Measurements from ENCODE around the gene LHFPL3.

LHFPL3 gene

DNA sequence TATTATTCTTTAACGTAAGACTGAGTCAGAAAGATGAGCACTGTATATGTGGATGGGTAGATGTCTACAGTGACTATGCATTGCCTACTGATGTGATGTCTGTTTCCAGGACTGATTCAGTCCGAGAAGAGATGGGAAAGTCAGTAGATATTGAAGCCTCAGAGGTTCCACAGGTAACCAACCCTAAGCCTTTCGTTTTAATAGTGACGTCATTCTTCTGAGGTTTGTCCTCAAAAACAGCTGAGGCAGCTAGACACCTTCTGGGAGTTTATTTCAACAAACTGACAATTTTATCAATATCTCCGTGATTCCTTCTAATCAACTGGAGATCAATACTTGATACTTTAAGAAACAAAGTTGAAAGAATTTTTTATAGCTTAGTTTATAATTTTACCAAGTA lies 171.6 kb downstream of the LHFPL3 start:
- H4K8ac ChIP-seq (ENCODE audit: low read depth, low read length) = no peak overlapping the region
- no peak overlapping the region for H3K18ac ChIP-seq (ENCODE audit: low read length)
- H2BK5ac ChIP-seq (ENCODE audit: low read depth, low read length, poor library complexity) = no peak overlapping the region
- no CpG with 5 or more reads among the region's 5 CpGs for WGBS (ENCODE audit: extremely low coverage, insufficient coverage, insufficient read length)
- H3K14ac ChIP-seq (ENCODE audit: low read length) = no peak overlapping the region
- H3K4me2 ChIP-seq (ENCODE audit: low read length) = no peak overlapping the region
- H3K4me3 ChIP-seq (ENCODE audit: low read depth, low read length) = no peak overlapping the region
- no peaks in the 10 kb centered on the region for H3K4me1 ChIP-seq (ENCODE audit: control insufficient read depth in 1 of 2, insufficient read depth in 2 of 2, low read length in 2 of 2)
- no peaks in the 10 kb centered on the region for H3K36me3 ChIP-seq (ENCODE audit: control insufficient read depth in 1 of 2, insufficient read depth in 2 of 2, low read length in 2 of 2)
- H2BK12ac ChIP-seq (ENCODE audit: low read length) = no peak overlapping the region
- no peaks in the 10 kb centered on the region for H3K27me3 ChIP-seq (ENCODE audit: insufficient read depth, low read length)
- no peak for DNase-seq
- no peak overlapping the region for H4K91ac ChIP-seq (ENCODE audit: low read depth, low read length)
- no peaks in the 10 kb centered on the region for H3K9me3 ChIP-seq (ENCODE audit: insufficient read depth, low read depth, low read length)
- no peak overlapping the region for H2BK120ac ChIP-seq (ENCODE audit: insufficient read depth, low read length, poor library complexity)
- H3K79me1 ChIP-seq (ENCODE audit: low read length) = no peaks in the 10 kb centered on the region
- H3K79me2 ChIP-seq (ENCODE audit: control insufficient read depth, insufficient read depth, low read length, poor library complexity) = no peaks in the 10 kb centered on the region
- H3K4ac ChIP-seq (ENCODE audit: low read depth, low read length) = no peak overlapping the region
- no peak overlapping the region for H3K9ac ChIP-seq (ENCODE audit: low read length)
- H3K27ac ChIP-seq (ENCODE audit: low read depth, low read length) = no peak overlapping the region
- H3K23ac ChIP-seq (ENCODE audit: low read length) = no peak overlapping the region
- H2AFZ ChIP-seq (ENCODE audit: insufficient read depth, low read length, poor library complexity) = no peak overlapping the region
- no peak overlapping the region for H4K12ac ChIP-seq (ENCODE audit: low read depth, low read length)
- H2AK5ac ChIP-seq (ENCODE audit: low read length) = no peak overlapping the region

DNA sequence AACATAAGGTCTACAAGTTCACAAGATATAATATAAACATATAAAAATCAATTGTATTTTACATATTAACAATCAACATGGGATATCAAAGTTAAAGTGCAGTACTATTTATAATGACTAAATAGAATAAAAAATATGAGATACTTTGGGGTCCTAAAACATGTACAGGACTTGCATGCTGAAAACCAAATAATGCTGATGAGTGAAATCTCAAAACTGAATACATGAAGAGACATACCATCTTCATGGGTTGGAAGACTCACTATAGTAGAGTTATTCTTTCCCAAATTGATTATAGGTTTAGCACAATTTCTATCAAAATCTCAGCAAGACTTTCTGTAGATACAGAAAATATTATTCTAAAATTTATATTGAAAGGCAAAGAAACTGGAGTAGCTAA lies 181.5 kb downstream of the LHFPL3 start:
- Histone ChIP-seq H3K79me2 (ENCODE audit: control insufficient read depth, insufficient read depth, low read length, poor library complexity) (no peaks in the 10 kb centered on the region), H4K12ac (ENCODE audit: low read depth, low read length) (no peak overlapping the region), H3K79me1 (ENCODE audit: low read length) (no peaks in the 10 kb centered on the region), H2BK12ac (ENCODE audit: low read length) (no peak overlapping the region), H3K27ac (ENCODE audit: low read depth, low read length) (no peak overlapping the region), H3K4ac (ENCODE audit: low read depth, low read length) (no peak overlapping the region), H3K36me3 (ENCODE audit: control insufficient read depth in 1 of 2, insufficient read depth in 2 of 2, low read length in 2 of 2) (no peaks in the 10 kb centered on the region), H3K14ac (ENCODE audit: low read length) (no peak overlapping the region), H3K4me2 (ENCODE audit: low read length) (no peak overlapping the region), H2AK5ac (ENCODE audit: low read length) (no peak overlapping the region), H4K91ac (ENCODE audit: low read depth, low read length) (no peak overlapping the region), H3K27me3 (ENCODE audit: insufficient read depth, low read length) (no peaks in the 10 kb centered on the region), H3K23ac (ENCODE audit: low read length) (no peak overlapping the region), H3K4me1 (ENCODE audit: control insufficient read depth in 1 of 2, insufficient read depth in 2 of 2, low read length in 2 of 2) (no peaks in the 10 kb centered on the region), H3K18ac (ENCODE audit: low read length) (no peak overlapping the region), H4K8ac (ENCODE audit: low read depth, low read length) (no peak overlapping the region), H2BK120ac (ENCODE audit: insufficient read depth, low read length, poor library complexity) (no peak overlapping the region), H3K9ac (ENCODE audit: low read length) (no peak overlapping the region), H2AFZ (ENCODE audit: insufficient read depth, low read length, poor library complexity) (no peak overlapping the region), H3K9me3 (ENCODE audit: insufficient read depth, low read depth, low read length) (no peaks in the 10 kb centered on the region), H2BK5ac (ENCODE audit: low read depth, low read length, poor library complexity) (no peak overlapping the region), H3K4me3 (ENCODE audit: low read depth, low read length) (no peak overlapping the region)
- no peak for DNase-seq

DNA sequence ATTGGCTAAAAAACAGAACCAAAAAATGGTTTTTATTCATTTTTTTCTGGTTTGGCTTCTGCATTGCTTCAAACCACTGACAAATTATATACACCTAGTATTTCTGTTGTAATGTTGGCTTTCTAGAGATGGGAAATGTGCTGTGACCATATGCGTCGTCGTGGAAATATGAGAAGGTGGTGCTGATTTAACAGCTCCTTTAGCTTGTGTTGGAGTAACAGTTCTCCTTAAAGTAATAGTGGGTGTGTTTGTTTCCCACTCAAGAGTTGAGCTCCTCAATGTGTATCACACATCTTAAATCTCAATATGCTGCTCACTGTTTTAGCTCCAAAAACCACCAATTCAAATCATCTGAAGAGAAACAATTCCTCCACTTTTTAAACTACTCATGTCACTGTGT lies 196.4 kb downstream of the LHFPL3 start:
- Histone ChIP-seq H3K23ac (ENCODE audit: low read length) (no peak overlapping the region), H3K14ac (ENCODE audit: low read length) (no peak overlapping the region)

DNA sequence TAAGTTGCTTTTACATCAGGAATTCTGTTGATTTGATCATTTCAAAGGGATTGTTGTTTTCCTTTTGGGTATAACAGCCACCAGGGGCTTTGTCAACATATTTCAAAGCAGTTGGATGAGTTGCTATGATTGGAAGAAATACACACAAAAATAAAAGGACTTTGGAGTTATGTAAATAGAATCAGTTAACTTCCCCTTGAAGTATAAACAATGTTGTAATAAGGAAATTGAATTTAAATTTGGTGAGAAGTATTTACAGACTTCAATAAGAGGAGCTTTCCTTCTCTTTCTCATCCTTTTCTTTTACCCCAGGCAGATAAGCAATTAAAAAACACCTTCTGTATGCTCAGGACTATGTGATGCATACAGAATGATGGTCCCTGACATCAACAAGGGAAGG lies 199.7 kb downstream of the LHFPL3 start:
- Histone ChIP-seq H3K79me1 (ENCODE audit: low read length) (no peaks in the 10 kb centered on the region), H3K27ac (ENCODE audit: low read depth, low read length) (no peak overlapping the region), H4K12ac (ENCODE audit: low read depth, low read length) (no peak overlapping the region), H3K27me3 (ENCODE audit: insufficient read depth, low read length) (no peaks in the 10 kb centered on the region), H3K9ac (ENCODE audit: low read length) (no peak overlapping the region), H2BK120ac (ENCODE audit: insufficient read depth, low read length, poor library complexity) (no peak overlapping the region), H4K8ac (ENCODE audit: low read depth, low read length) (no peak overlapping the region), H2AFZ (ENCODE audit: insufficient read depth, low read length, poor library complexity) (no peak overlapping the region), H3K18ac (ENCODE audit: low read length) (no peak overlapping the region), H3K36me3 (ENCODE audit: control insufficient read depth in 1 of 2, insufficient read depth in 2 of 2, low read length in 2 of 2) (no peaks in the 10 kb centered on the region), H2BK12ac (ENCODE audit: low read length) (no peak overlapping the region), H3K4ac (ENCODE audit: low read depth, low read length) (no peak overlapping the region), H3K14ac (ENCODE audit: low read length) (no peak overlapping the region), H2BK5ac (ENCODE audit: low read depth, low read length, poor library complexity) (no peak overlapping the region), H2AK5ac (ENCODE audit: low read length) (no peak overlapping the region), H3K79me2 (ENCODE audit: control insufficient read depth, insufficient read depth, low read length, poor library complexity) (no peaks in the 10 kb centered on the region), H3K4me3 (ENCODE audit: low read depth, low read length) (no peak overlapping the region), H3K4me1 (ENCODE audit: control insufficient read depth in 1 of 2, insufficient read depth in 2 of 2, low read length in 2 of 2) (no peaks in the 10 kb centered on the region), H3K23ac (ENCODE audit: low read length) (no peak overlapping the region), H3K4me2 (ENCODE audit: low read length) (no peak overlapping the region), H4K91ac (ENCODE audit: low read depth, low read length) (no peak overlapping the region), H3K9me3 (ENCODE audit: insufficient read depth, low read depth, low read length) (no peaks in the 10 kb centered on the region)
- no peak for DNase-seq

More for the DNA sequence above, 196.4 kb downstream of the LHFPL3 start:
- no peak overlapping the region for H3K9ac ChIP-seq (ENCODE audit: low read length)
- H2AK5ac ChIP-seq (ENCODE audit: low read length) = no peak overlapping the region
- no peak overlapping the region for H2BK12ac ChIP-seq (ENCODE audit: low read length)
- H4K91ac ChIP-seq (ENCODE audit: low read depth, low read length) = no peak overlapping the region
- no peaks in the 10 kb centered on the region for H3K36me3 ChIP-seq (ENCODE audit: control insufficient read depth in 1 of 2, insufficient read depth in 2 of 2, low read length in 2 of 2)
- no peaks in the 10 kb centered on the region for H3K27me3 ChIP-seq (ENCODE audit: insufficient read depth, low read length)
- no peaks in the 10 kb centered on the region for H3K9me3 ChIP-seq (ENCODE audit: insufficient read depth, low read depth, low read length)
- H3K4me2 ChIP-seq (ENCODE audit: low read length) = no peak overlapping the region
- no peak overlapping the region for H4K12ac ChIP-seq (ENCODE audit: low read depth, low read length)
- no peaks in the 10 kb centered on the region for H3K79me1 ChIP-seq (ENCODE audit: low read length)
- no peak overlapping the region for H3K18ac ChIP-seq (ENCODE audit: low read length)
- no peak overlapping the region for H2BK5ac ChIP-seq (ENCODE audit: low read depth, low read length, poor library complexity)
- no CpG with 5 or more reads among the region's 3 CpGs for WGBS (ENCODE audit: extremely low coverage, insufficient coverage, insufficient read length)
- H3K4ac ChIP-seq (ENCODE audit: low read depth, low read length) = no peak overlapping the region
- DNase-seq = no peak
- no peak overlapping the region for H3K27ac ChIP-seq (ENCODE audit: low read depth, low read length)
- no peaks in the 10 kb centered on the region for H3K79me2 ChIP-seq (ENCODE audit: control insufficient read depth, insufficient read depth, low read length, poor library complexity)
- H4K8ac ChIP-seq (ENCODE audit: low read depth, low read length) = no peak overlapping the region
- H2BK120ac ChIP-seq (ENCODE audit: insufficient read depth, low read length, poor library complexity) = no peak overlapping the region
- no peak overlapping the region for H3K4me3 ChIP-seq (ENCODE audit: low read depth, low read length)
- H3K4me1 ChIP-seq (ENCODE audit: control insufficient read depth in 1 of 2, insufficient read depth in 2 of 2, low read length in 2 of 2) = no peaks in the 10 kb centered on the region
- no peak overlapping the region for H2AFZ ChIP-seq (ENCODE audit: insufficient read depth, low read length, poor library complexity)

DNA sequence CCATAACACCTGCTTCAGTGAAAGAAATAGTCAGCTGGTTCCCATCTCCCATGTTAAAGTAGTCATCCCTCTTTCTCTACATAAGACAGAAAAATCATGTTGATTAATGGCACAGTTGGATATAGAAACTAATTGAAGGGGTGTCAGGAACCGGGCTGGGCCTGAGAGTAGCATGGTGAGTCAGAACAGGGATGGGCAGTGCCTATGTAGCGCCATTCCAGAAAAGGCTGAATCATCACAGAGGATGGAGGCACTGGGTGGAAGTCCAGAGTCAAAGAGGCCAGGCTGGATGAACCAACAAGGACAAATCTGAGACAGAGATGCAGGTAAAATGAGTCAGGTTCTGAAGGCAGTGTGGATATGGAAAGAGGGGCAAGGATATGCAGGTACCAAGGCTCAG lies 201.2 kb downstream of the LHFPL3 start:
- no peak overlapping the region for H2BK5ac ChIP-seq (ENCODE audit: low read depth, low read length, poor library complexity)
- no peak overlapping the region for H2AFZ ChIP-seq (ENCODE audit: insufficient read depth, low read length, poor library complexity)
- H2AK5ac ChIP-seq (ENCODE audit: low read length) = no peak overlapping the region
- no peaks in the 10 kb centered on the region for H3K9me3 ChIP-seq (ENCODE audit: insufficient read depth, low read depth, low read length)
- no CpG with 5 or more reads among the region's 2 CpGs for WGBS (ENCODE audit: extremely low coverage, insufficient coverage, insufficient read length)
- H3K23ac ChIP-seq (ENCODE audit: low read length) = no peak overlapping the region
- no peak overlapping the region for H3K4me2 ChIP-seq (ENCODE audit: low read length)
- H3K4me3 ChIP-seq (ENCODE audit: low read depth, low read length) = no peak overlapping the region
- no peaks in the 10 kb centered on the region for H3K27me3 ChIP-seq (ENCODE audit: insufficient read depth, low read length)
- H3K14ac ChIP-seq (ENCODE audit: low read length) = no peak overlapping the region
- no peak overlapping the region for H3K9ac ChIP-seq (ENCODE audit: low read length)
- H2BK12ac ChIP-seq (ENCODE audit: low read length) = no peak overlapping the region
- no peak overlapping the region for H4K12ac ChIP-seq (ENCODE audit: low read depth, low read length)
- peak in 1 of 2 donors; percentile 7 for DNase-seq
- H2BK120ac ChIP-seq (ENCODE audit: insufficient read depth, low read length, poor library complexity) = no peak overlapping the region
- no peak overlapping the region for H3K27ac ChIP-seq (ENCODE audit: low read depth, low read length)
- H3K4me1 ChIP-seq (ENCODE audit: control insufficient read depth in 1 of 2, insufficient read depth in 2 of 2, low read length in 2 of 2) = no peaks in the 10 kb centered on the region
- no peak overlapping the region for H4K91ac ChIP-seq (ENCODE audit: low read depth, low read length)
- H3K18ac ChIP-seq (ENCODE audit: low read length) = no peak overlapping the region
- H3K79me1 ChIP-seq (ENCODE audit: low read length) = no peaks in the 10 kb centered on the region
- no peaks in the 10 kb centered on the region for H3K36me3 ChIP-seq (ENCODE audit: control insufficient read depth in 1 of 2, insufficient read depth in 2 of 2, low read length in 2 of 2)
- H4K8ac ChIP-seq (ENCODE audit: low read depth, low read length) = no peak overlapping the region
- no peak overlapping the region for H3K4ac ChIP-seq (ENCODE audit: low read depth, low read length)
- H3K79me2 ChIP-seq (ENCODE audit: control insufficient read depth, insufficient read depth, low read length, poor library complexity) = no peaks in the 10 kb centered on the region

Data from trophoblast cell (in vitro differentiated cells and primary cell).